Breast epithelium (tissue), 4 donors: ENCODE results near the gene GUCY2D. TPM values are rescaled to one million over a fixed set of nuclear protein-coding genes. Genes with fewer than 3 reads are reported as not detected.
"Not testable (repeated sequence)": the region's sequence is repeated elsewhere in the genome, so short reads cannot be mapped to it uniquely, and the experiment has no call there.

Experiments used
- DNase-seq, 2 donors: peaks; one replicate each; pipeline ENCODE4 v3.0.0-alpha.2; 2019; ENCODE audit warnings: low spot score in 2 of 2
- H3K27ac ChIP-seq, 2 donors: fragments of 200-600 bp; sonication (generic) in 1 of 2; one replicate each; pipeline ENCODE4 v1.5.1; 2016 to 2019; ENCODE audit warnings: mild to moderate bottlenecking in 1 of 2
- H3K27me3 ChIP-seq, 2 donors: fragments of 200-600 bp; sonication (generic) in 1 of 2; one replicate each; pipeline versions ENCODE4 v1.5.1 to v1.6.0; 2017 to 2019; ENCODE audit warnings: control low read depth in 1 of 2, mild to moderate bottlenecking in 1 of 2
- H3K36me3 ChIP-seq: fragments of 200-600 bp; one replicate; pipeline ENCODE4 v1.5.1; 2019
- H3K4me1 ChIP-seq, 2 donors: fragments of 200-600 bp; sonication (generic); one replicate each; pipeline ENCODE4 v1.5.1; 2016 to 2019; ENCODE audit warnings: control low read depth in 1 of 2
- H3K4me3 ChIP-seq, 3 donors: fragments of 200-600 bp; sonication (generic); 1 replicate in 2 of 3; 2 replicates in 1 of 3; pipeline ENCODE4 v1.5.1; 2016 to 2019; ENCODE audit warnings: mild to moderate bottlenecking in 3 of 3, moderate library complexity in 2 of 3
- H3K9me3 ChIP-seq, 2 donors: fragments of 200-600 bp; sonication (generic) in 1 of 2; one replicate each; pipeline ENCODE4 v1.5.1; 2016 to 2019; ENCODE audit warnings: control low read depth in 1 of 2
- CTCF ChIP-seq, 3 donors: fragments of 450-650 bp; IDR thresholded peaks; one replicate each; pipeline ENCODE4 v1.5.1; 2016 to 2017; ENCODE audit warnings: antibody characterized with exemption in 3 of 3, mild to moderate bottlenecking in 3 of 3, moderate library complexity in 3 of 3
- POLR2A ChIP-seq: fragments of 450-650 bp; IDR thresholded peaks from one replicate; pipeline ENCODE4 v1.6.1; 2016; ENCODE audit warnings: antibody characterized with exemption, mild to moderate bottlenecking, moderate library complexity
- POLR2AphosphoS5 ChIP-seq, 3 donors: sonication (generic); formaldehyde crosslinking; IDR thresholded peaks; one replicate each; pipeline ENCODE4 v1.6.1; 2017; ENCODE audit warnings: antibody characterized with exemption in 3 of 3
- intact Hi-C: fragments of 100-400 bp; cut with DNase I; formaldehyde crosslinking; loops from one replicate; pipeline ENCODE4 v1.15.1; 2023; ENCODE audit warnings: low total_unique reads
- total RNA-seq, 3 donors: library from RNA; depleted of rRNA; stranded (reverse); fragments of >200 nt; gene quantifications; one replicate each; pipeline ENCODE4 v1.1.0, GENCODE V29; 2016

GUCY2D gene
- under 1 TPM in 1 of 3 donors, not detected in 2; 0.15 TPM for total RNA-seq

GRCh38 chr17:8001976-8002720 is at the start of gene GUCY2D:
GUCY2D (plus strand) TSS chr17:8002615; CDS start chr17:8003048, 433 bp downstream.
- Histone ChIP-seq H3K27me3 (peaks cover 5 to 27% of the 10 kb centered on the region in 2 donors), H3K9me3 (no peaks in the 10 kb centered on the region), H3K36me3 (no peaks in the 10 kb centered on the region), H3K27ac (no peak within 1 kb of the TSS), H3K4me1 (peaks cover 0 to 5% of the 10 kb centered on the region in 2 donors), H3K4me3 (peak within 1 kb of the TSS in 2 of 3 donors; percentile 44 to 61)
- DNase-seq = peak in 1 of 2 donors; percentile 45
- intact Hi-C loops = no loop called here
- TF ChIP-seq POLR2AphosphoS5 (IDR thresholded peaks at IDR 0.05) (no peak), POLR2A (no peak), CTCF (IDR thresholded peaks at IDR 0.05) (no peak)

DNA sequence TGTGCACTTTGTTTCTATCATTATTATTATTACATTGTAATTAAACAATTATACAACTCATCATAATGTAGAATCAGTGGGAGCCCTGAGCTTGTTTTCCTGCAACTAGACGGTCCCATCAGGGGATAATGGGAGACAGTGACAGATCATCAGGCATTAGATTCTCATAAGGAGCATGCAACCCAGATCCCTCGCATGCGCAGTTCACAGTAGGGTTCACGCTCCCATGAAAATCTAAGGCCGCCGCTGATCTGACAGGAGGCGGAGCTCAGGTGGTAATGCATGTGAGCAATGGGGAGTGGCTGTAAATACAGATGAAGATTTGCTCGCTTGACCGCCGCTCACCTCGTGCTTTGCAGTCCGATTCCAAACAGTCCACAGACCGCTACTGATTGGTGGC is 49.1 kb upstream of the GUCY2D start:
- H3K27ac ChIP-seq, H3K4me1 ChIP-seq, DNase-seq, H3K9me3 ChIP-seq, intact Hi-C loops, H3K27me3 ChIP-seq, H3K4me3 ChIP-seq, H3K36me3 ChIP-seq: not testable (repeated sequence)

- intact Hi-C loops = no loop called here
- Histone ChIP-seq H3K27me3 (no peaks in the 10 kb centered on the region), H3K9me3 (no peaks in the 10 kb centered on the region), H3K4me3 (no peak overlapping the region), H3K4me1 (no peaks in the 10 kb centered on the region), H3K36me3 (no peaks in the 10 kb centered on the region), H3K27ac (no peak overlapping the region)
- DNase-seq = no peak
- TF ChIP-seq POLR2A (no peak), CTCF (IDR thresholded peaks at IDR 0.05) (no peak), POLR2AphosphoS5 (IDR thresholded peaks at IDR 0.05) (no peak)
Observed at GRCh38 chr17:7955414-7956227, 46.8 kb upstream of the GUCY2D start.

DNA sequence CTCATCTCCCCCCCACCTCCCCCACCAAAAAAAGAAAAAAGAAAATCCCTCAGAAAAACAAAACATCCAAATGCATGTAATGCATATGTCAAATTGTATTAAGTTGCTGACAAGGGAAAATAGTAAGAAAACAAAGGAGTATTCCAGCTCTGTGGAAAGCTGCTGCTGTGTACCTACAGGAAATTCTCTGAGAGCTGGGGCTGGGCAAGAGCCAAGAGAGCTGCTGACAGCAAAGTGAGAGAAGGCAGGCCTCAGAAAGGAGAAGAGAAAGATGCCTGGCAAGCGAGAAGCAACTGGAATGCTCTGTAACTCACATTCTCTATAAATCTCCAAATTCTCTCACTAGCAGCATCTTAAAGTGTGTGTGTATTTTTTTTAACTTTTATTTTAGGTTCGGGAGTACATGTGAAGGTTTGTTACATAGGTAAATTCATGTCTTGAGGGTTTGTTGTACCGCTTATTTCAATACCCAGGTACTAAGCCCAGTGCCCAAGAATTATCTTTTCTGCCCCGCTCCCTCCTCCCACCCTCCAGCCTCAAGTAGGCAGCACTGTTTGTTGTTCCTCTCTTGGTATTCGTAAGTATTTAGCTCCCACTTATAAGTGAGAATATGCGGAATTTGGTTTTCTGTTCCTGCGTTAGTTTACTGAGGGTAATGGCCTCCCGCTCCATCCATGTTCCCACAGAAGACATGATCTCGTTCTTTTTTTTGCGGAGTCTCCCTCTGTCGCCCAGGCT is 46.0 kb upstream of the GUCY2D start:
- intact Hi-C loops = no loop called here
- Histone ChIP-seq H3K4me3 (no peak overlapping the region), H3K4me1 (no peaks in the 10 kb centered on the region), H3K36me3 (no peaks in the 10 kb centered on the region), H3K27ac (no peak overlapping the region), H3K27me3 (no peaks in the 10 kb centered on the region), H3K9me3 (no peaks in the 10 kb centered on the region)
- DNase-seq = no peak
- TF ChIP-seq POLR2AphosphoS5 (IDR thresholded peaks at IDR 0.05) = no peak
- no peak for TF ChIP-seq POLR2A
- no peak for TF ChIP-seq CTCF (IDR thresholded peaks at IDR 0.05)

- intact Hi-C loops = no loop called here
- DNase-seq = no peak
- TF ChIP-seq POLR2A (no peak), CTCF (IDR thresholded peaks at IDR 0.05) (no peak), POLR2AphosphoS5 (IDR thresholded peaks at IDR 0.05) (no peak)
- H3K27me3 ChIP-seq = no peaks in the 10 kb centered on the region
- H3K4me3 ChIP-seq = no peak overlapping the region
- H3K4me1 ChIP-seq = no peaks in the 10 kb centered on the region
- H3K9me3 ChIP-seq = no peaks in the 10 kb centered on the region
- H3K36me3 ChIP-seq = no peaks in the 10 kb centered on the region
- no peak overlapping the region for H3K27ac ChIP-seq
Observed at GRCh38 chr17:7959503-7960253, 42.7 kb upstream of the GUCY2D start.
